Breast epithelium (tissue), 3 donors: Measurements from ENCODE around the gene CRACDL.

Experiments
- CTCF ChIP-seq, 3 donors: fragments of 450-650 bp; IDR thresholded peaks; one replicate each; pipeline ENCODE4 v1.5.1; 2016 to 2017; ENCODE audit warnings: antibody characterized with exemption in 3 of 3, mild to moderate bottlenecking in 3 of 3, moderate library complexity in 3 of 3
- POLR2A ChIP-seq: fragments of 450-650 bp; IDR thresholded peaks from one replicate; pipeline ENCODE4 v1.6.1; 2016; ENCODE audit warnings: antibody characterized with exemption, mild to moderate bottlenecking, moderate library complexity

DNA sequence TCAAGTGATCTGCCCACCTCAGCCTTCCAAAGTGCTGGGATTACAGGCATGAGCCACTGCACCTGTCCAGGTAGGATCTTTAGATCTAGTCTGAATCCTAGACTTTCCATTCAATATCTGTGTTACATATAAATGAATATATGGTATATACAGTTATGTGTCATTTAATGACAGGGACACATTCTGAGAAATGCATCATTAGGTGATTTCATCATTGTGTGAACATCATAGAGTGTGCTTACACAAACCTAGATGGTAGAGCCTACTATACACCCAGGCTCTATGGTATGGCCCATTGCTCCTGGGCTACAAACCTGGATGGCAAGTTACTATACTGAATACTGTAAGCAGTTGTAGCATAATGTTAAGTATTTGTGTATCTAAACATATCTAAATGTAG is 189.6 kb downstream of the CRACDL start:
- no peak for TF ChIP-seq CTCF (IDR thresholded peaks at IDR 0.05)
- no peak for TF ChIP-seq POLR2A
